Measurements from ENCODE around the gene MS4A8. TPM values are rescaled to one million over a fixed set of nuclear protein-coding genes. Genes with fewer than 3 reads are reported as not detected.
"Not testable (repeated sequence)": the region's sequence is repeated elsewhere in the genome, so short reads cannot be mapped to it uniquely, and the experiment has no call there.

The MS4A8 gene
- not detected in 2 replicates for total RNA-seq

GRCh38 chr11:60699284-60699691 is at the start of gene MS4A8:
TSS of gene MS4A8 (plus strand) at chr11:60699612. CDS start at chr11:60700861, 1,249 bp downstream.
- intact Hi-C loops (cut with micrococcal nuclease), result no loop called here

DNA sequence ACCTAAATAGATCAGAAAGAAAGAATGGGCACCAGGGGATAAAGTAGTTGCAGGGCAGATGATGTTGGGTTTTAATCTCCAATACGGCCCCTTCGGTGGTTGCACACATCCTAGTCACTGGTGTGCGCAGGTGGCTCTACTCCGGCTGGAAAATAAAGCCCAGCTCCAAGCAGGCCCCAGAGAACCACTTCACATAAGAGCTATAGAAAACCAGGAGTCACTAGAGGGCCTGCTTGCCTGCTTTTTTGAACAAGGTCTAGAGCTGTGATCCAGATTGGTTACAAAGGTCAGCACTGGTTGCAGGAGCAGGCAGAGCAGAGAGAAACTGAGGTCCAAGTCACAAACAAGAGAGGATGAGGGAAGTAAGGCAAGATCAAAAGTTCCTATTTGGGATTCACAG is 41.5 kb upstream of the MS4A8 start:
- intact Hi-C loops (cut with micrococcal nuclease), result no loop called here

DNA sequence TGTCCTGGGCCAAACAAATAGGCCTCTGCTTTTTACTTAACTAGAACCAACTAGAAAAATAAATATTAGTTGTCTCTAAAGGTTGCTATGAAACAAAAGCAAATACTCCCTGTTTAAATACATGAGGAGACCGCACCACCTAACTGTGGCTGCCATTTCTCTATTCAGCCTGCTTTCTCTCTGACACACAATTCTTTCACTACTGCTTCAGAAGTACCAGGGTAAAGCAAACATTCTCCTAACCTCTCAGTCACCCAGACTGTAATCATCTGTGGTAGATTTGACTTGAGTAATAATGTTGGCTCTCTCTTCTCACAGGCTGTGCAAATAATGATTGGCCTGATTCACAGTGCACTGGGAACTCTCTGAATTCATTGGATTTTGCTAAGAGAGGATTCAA is 41.0 kb upstream of the MS4A8 start:
- intact Hi-C loops (cut with micrococcal nuclease), result no loop called here

DNA sequence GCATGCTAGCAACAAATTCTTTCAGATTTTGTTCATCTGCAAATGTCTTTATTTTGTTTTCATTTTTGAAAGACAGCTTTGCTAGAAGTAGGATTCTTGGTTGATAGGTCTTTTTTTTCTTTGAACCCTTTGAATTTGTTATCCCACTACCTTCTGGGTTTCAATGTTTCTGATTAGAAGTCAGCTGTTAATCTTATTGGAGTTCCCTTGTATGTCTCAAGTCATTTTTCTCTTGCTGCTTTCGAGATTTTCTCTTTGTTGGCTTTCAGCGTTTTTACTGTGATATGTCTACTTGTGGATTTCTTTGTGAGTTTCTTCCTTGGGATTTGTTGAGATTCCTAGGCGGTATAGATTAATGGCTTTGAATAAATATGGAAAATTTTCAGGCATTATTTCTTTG is 27.2 kb upstream of the MS4A8 start:
- intact Hi-C loops (cut with micrococcal nuclease), result no loop called here

- intact Hi-C loops (cut with micrococcal nuclease), result not testable (repeated sequence)
Measured at GRCh38 chr11:60678231-60678630, 21.2 kb upstream of the MS4A8 start.

DNA sequence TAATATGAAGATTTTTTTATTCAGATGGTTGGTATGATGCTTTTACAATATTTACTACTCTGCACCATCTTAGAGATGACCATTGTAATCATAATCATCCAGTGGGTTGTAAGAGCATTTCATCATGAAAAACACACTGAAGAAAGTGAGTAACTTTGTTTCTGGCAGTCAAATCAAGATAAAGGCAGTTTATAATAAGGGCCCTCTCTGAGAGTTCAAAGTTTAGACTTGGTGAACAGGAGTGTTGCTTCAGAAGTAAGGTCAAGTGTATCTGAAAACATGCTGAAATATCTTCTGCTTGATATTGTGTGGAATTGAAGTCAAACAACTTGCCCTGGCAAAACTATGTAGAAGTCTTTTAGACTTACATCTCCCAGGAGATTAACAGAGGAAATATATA is 19.5 kb upstream of the MS4A8 start:
- intact Hi-C loops (cut with micrococcal nuclease), result no loop called here

DNA sequence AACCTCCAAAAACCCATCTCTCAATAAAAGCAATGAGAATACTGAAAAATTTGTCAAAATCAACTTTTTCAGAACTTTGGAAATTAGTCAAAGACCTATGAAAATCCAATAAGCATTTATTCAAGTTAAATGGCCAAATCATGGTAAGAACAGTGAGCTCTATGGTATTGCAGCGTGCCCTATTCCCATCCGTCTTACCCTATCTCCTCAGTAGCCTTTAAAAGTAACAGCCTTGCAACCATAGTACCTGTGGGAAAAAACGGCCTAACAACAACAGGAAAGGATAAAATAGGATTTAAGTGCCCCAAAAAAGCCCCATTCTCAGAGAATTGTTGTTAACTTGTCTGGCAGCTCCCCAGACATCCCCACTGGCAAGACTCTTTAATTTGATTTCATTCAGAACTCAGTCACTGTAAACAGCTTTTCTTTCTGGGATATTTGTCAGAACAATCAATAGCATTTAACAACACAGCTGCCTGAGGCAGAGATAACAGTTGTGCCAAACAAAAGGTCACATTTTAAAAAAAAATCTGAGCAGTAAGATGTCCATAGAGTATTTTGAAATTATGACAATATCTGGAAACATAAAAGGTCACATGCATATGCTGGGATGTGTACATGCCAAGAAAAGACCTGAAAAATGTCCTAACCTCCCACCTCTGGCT is 18.8 kb upstream of the MS4A8 start:
- intact Hi-C loops (cut with micrococcal nuclease), result no loop called here

DNA sequence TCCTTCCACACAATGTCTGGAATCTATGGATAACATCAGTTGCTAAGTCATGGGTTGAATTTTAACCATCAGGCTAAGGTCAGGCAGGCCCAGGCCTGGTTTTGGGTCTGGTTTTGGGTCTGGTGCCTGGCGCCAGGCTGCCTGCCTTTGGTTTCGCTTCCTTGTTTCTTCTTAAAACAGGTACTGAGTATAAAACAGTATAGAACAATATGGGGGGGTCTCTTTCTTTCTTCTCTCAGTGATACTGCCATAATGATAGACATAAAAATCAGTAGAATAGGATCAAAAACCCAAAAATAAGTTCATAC is 14.9 kb upstream of the MS4A8 start:
- intact Hi-C loops (cut with micrococcal nuclease), result not testable (repeated sequence)

- intact Hi-C loops (cut with micrococcal nuclease), result no loop called here
Measured at GRCh38 chr11:60691661-60692060, 7.8 kb upstream of the MS4A8 start.

- intact Hi-C loops (cut with micrococcal nuclease), result no loop called here
Measured at GRCh38 chr11:60699936-60700335, 524 bp downstream of the MS4A8 start.

GRCh38 chr11:60700689-60701468 is 1.5 kb downstream of the MS4A8 start:
- intact Hi-C loops (cut with micrococcal nuclease), result no loop called here

DNA sequence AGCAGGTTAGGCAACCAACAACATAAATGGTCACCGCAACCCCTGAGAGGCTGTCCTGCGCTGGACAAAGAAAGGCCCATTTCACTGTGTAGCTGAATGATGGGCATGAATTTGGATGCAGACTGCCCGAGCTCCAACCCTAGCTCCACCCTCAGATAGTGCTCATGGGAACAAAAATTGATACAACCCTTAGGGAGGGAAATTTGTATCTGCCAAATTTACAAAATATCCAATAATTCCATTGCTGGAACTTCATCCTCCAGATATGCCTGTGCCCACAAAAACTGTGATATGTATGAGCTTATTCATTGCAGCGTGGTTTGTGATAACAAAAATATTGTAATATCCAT is 2.0 kb downstream of the MS4A8 start:
- intact Hi-C loops (cut with micrococcal nuclease), result no loop called here

GRCh38 chr11:60703374-60703773 is 4.0 kb downstream of the MS4A8 start:
- intact Hi-C loops (cut with micrococcal nuclease), result no loop called here

GRCh38 chr11:60705895-60706294 is 6.5 kb downstream of the MS4A8 start:
- intact Hi-C loops (cut with micrococcal nuclease), result no loop called here

- intact Hi-C loops (cut with micrococcal nuclease), result no loop called here
Measured at GRCh38 chr11:60706931-60707330, 7.5 kb downstream of the MS4A8 start.

DNA sequence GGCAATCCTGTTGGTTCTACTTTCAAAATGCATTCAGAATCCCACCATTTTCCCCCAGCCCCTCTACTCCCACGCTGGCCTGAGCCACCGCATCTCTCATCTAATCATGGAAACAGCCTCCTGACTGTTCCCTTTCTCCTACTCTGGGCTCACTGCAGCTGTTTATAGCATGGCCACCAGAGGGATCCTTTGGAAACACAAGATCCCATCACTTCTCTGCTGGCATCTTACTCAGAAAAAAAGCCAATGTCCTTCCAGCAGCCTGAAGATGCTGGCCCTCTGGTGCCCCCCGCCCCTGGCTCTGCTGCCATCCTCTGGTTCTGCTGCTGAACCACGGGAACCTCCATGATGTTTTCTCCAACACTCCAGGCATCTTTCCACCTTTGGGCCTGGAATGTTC is 11.1 kb downstream of the MS4A8 start:
- intact Hi-C loops (cut with micrococcal nuclease), result no loop called here

GRCh38 chr11:60711276-60711675 is 11.9 kb downstream of the MS4A8 start:
- intact Hi-C loops (cut with micrococcal nuclease), result no loop called here

GRCh38 chr11:60713423-60713822 is 14.0 kb downstream of the MS4A8 start:
- intact Hi-C loops (cut with micrococcal nuclease), result not testable (repeated sequence)

- intact Hi-C loops (cut with micrococcal nuclease), result no loop called here
Measured at GRCh38 chr11:60717956-60718355, 18.5 kb downstream of the MS4A8 start.

GRCh38 chr11:60718524-60719316 is 19.3 kb downstream of the MS4A8 start:
- intact Hi-C loops (cut with micrococcal nuclease), result no loop called here

DNA sequence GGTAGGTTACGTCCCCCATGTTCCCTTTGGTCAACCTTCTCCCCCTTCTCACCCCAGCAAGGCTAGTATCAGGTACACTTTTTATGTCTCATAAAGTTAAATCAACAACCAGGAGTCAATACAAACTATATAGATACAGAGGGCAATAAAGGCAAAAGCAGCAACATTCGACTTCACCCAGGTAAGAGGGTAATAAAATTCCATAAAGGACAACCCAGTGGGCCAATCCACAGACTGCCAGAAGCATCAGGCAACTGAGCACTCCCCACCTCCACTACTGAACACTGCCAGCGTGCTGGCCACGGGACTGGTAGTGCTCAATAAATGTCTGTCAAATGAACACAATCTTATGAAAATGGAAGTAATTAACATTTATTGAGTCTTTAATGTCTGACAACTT is 20.0 kb downstream of the MS4A8 start:
- intact Hi-C loops (cut with micrococcal nuclease), result no loop called here

GRCh38 chr11:60720460-60720859 is 21.0 kb downstream of the MS4A8 start:
- intact Hi-C loops (cut with micrococcal nuclease), result no loop called here
